Neural cell (in vitro differentiated cells): ENCODE measurements around the gene FOXO6. TPM values are rescaled to one million over a fixed set of nuclear protein-coding genes. Genes with fewer than 3 reads are reported as not detected.

Source experiments
- H2AFZ ChIP-seq: fragments of 200-600, 300-800 bp; sonication (generic), shearing (Covaris generic); 2 replicates; pipeline ENCODE4 v1.6.0; 2014; ENCODE audit warnings: low read depth, mild to moderate bottlenecking, antibody characterized with exemption, low read length, moderate library complexity
- H3F3A ChIP-seq: fragments of 200-600 bp; shearing (Covaris generic); 2 replicates; pipeline ENCODE4 v1.6.1; 2016; ENCODE audit warnings: mild to moderate bottlenecking, moderate library complexity, mixed read lengths, antibody characterized with exemption, low read length; ENCODE audit not compliant: insufficient read depth, poor library complexity, severe bottlenecking
- H3K27ac ChIP-seq: fragments of 200-600, 300-800 bp; sonication (generic), shearing (Covaris generic); 2 replicates; pipeline ENCODE4 v1.5.1; 2014; ENCODE audit warnings: mild to moderate bottlenecking, low read length, moderate library complexity
- H3K27me3 ChIP-seq: fragments of 300-800, 200-600 bp; sonication (generic), shearing (Covaris generic); 2 replicates; pipeline ENCODE4 v1.6.0; 2014; ENCODE audit warnings: mild to moderate bottlenecking, low read depth, low read length, moderate library complexity; ENCODE audit not compliant: insufficient read depth
- H3K36me3 ChIP-seq: fragments of 300-800, 200-600 bp; sonication (generic), shearing (Covaris generic); 2 replicates; pipeline ENCODE4 v1.5.1; 2014; ENCODE audit warnings: mild to moderate bottlenecking, antibody characterized with exemption, low read length, moderate library complexity; ENCODE audit not compliant: insufficient read depth
- H3K4me2 ChIP-seq: fragments of 300-800, 200-600 bp; sonication (generic), shearing (Covaris generic); 2 replicates; pipeline ENCODE4 v1.6.0; 2014; ENCODE audit warnings: mild to moderate bottlenecking, low read length
- H3K4me3 ChIP-seq: fragments of 300-800, 200-600 bp; sonication (generic), shearing (Covaris generic); 2 replicates; pipeline ENCODE4 v1.5.1; 2014; ENCODE audit warnings: mild to moderate bottlenecking, low read length, moderate library complexity
- H3K79me2 ChIP-seq: fragments of 200-600 bp; shearing (Covaris generic); replicated peaks from 2 replicates; pipeline ENCODE4 v1.6.0; 2014; ENCODE audit warnings: mild to moderate bottlenecking, low read length, moderate library complexity; ENCODE audit not compliant: insufficient read depth
- H3K9ac ChIP-seq: fragments of 300-800, 200-600 bp; sonication (generic), shearing (Covaris generic); 2 replicates; pipeline ENCODE4 v1.6.1; 2016; ENCODE audit warnings: mild to moderate bottlenecking, low read length, mixed read lengths
- H3K9me2 ChIP-seq: fragments of 200-600 bp; shearing (Covaris generic); 2 replicates; pipeline ENCODE4 v1.6.1; 2016; ENCODE audit warnings: mild to moderate bottlenecking, low read length, mixed read lengths; ENCODE audit not compliant: insufficient read depth
- H3K9me3 ChIP-seq: fragments of 200-600, 300-800 bp; sonication (generic), shearing (Covaris generic); 2 replicates; pipeline ENCODE4 v1.6.1; 2016; ENCODE audit warnings: mild to moderate bottlenecking, mixed run types, low read length, moderate library complexity, mixed read lengths
- H4K20me1 ChIP-seq: fragments of 200-600 bp; shearing (Covaris generic); 2 replicates; pipeline ENCODE4 v1.6.1; 2016; ENCODE audit warnings: mild to moderate bottlenecking, mixed run types; ENCODE audit not compliant: insufficient read depth
- EP300 ChIP-seq: fragments of 450-650 bp; conservative IDR thresholded peaks from 2 replicates; pipeline ENCODE4 v1.6.1; 2014; ENCODE audit warnings: antibody characterized with exemption, mild to moderate bottlenecking, moderate library complexity; ENCODE audit not compliant: poor library complexity, severe bottlenecking
- EZH2 ChIP-seq: fragments of 200-600, 300-800 bp; shearing (Covaris generic), sonication (generic); IDR thresholded peaks from 2 replicates; pipeline ENCODE4 v1.6.1; 2014; ENCODE audit warnings: antibody characterized with exemption, low read length, borderline replicate concordance, mild to moderate bottlenecking; ENCODE audit not compliant: insufficient read depth, poor library complexity, severe bottlenecking
- MXI1 ChIP-seq: fragments of 450-650 bp; conservative IDR thresholded peaks from 2 replicates; pipeline ENCODE4 v1.6.1; 2014; ENCODE audit warnings: antibody characterized with exemption, mild to moderate bottlenecking; ENCODE audit not compliant: poor library complexity, severe bottlenecking
- POLR2AphosphoS5 ChIP-seq: IDR thresholded peaks from 2 replicates; pipeline ENCODE4 v1.6.1; 2012
- RAD21 ChIP-seq: fragments of 450-650 bp; conservative IDR thresholded peaks from 2 replicates; pipeline ENCODE4 v1.6.1; 2014; ENCODE audit warnings: antibody characterized with exemption, mild to moderate bottlenecking, moderate library complexity
- SMC3 ChIP-seq: fragments of 450-650 bp; conservative IDR thresholded peaks from 2 replicates; pipeline ENCODE4 v1.6.1; 2014; ENCODE audit warnings: antibody characterized with exemption, mild to moderate bottlenecking, moderate library complexity; ENCODE audit not compliant: poor library complexity
- TAF1 ChIP-seq: IDR thresholded peaks from 2 replicates; pipeline ENCODE4 v1.6.1; 2012; ENCODE audit warnings: low read depth
- polyA minus RNA-seq: library from RNA; depleted of rRNA, polyadenylated mRNA; stranded (reverse); fragments of >200 nt; gene quantifications from 2 replicates; pipeline ENCODE4 v1.2.3, GENCODE V29; 2014
- polyA plus RNA-seq: library from polyadenylated mRNA; depleted of rRNA; stranded (reverse); fragments of >200 nt; gene quantifications from 2 replicates; pipeline ENCODE4 v1.2.3, GENCODE V29; 2014
- TF ChIP-seq, protein P1 (sequence below): fragments of 450-650 bp; IDR thresholded peaks from 2 replicates; pipeline ENCODE4 v1.5.1; 2014; ENCODE audit warnings: antibody characterized with exemption, mild to moderate bottlenecking, moderate library complexity; ENCODE audit not compliant: poor library complexity, severe bottlenecking
- TF ChIP-seq, protein P2 (sequence below): IDR thresholded peaks from 2 replicates; pipeline ENCODE4 v1.6.1; 2012; ENCODE audit warnings: borderline replicate concordance

The FOXO6 gene
- polyA plus RNA-seq (0.59 and 3.2 TPM in 2 replicates), polyA minus RNA-seq (3.5 and 3.9 TPM in 2 replicates)

GRCh38 chr1:41360786-41361494, at the start of gene FOXO6:
Gene FOXO6 (plus strand): TSS chr1:41361434.
- Histone ChIP-seq H3K9me2 (no peaks in the 10 kb centered on the region), H3K9me3 (no peaks in the 10 kb centered on the region), H3K9ac (peak within 1 kb of the TSS; percentile 67), H3K36me3 (no peaks in the 10 kb centered on the region), H2AFZ (no peak within 1 kb of the TSS), H4K20me1 (no peaks in the 10 kb centered on the region), H3K79me2 (no peaks in the 10 kb centered on the region), H3K4me3 (peak within 1 kb of the TSS; percentile 80), H3F3A (no peaks in the 10 kb centered on the region), H3K27ac (no peak within 1 kb of the TSS), H3K4me2 (peak within 1 kb of the TSS; percentile 65), H3K27me3 (peaks cover 38% of the 10 kb centered on the region)
- TF ChIP-seq EP300, result peak; percentile 72
- TF ChIP-seq, protein P1, sequence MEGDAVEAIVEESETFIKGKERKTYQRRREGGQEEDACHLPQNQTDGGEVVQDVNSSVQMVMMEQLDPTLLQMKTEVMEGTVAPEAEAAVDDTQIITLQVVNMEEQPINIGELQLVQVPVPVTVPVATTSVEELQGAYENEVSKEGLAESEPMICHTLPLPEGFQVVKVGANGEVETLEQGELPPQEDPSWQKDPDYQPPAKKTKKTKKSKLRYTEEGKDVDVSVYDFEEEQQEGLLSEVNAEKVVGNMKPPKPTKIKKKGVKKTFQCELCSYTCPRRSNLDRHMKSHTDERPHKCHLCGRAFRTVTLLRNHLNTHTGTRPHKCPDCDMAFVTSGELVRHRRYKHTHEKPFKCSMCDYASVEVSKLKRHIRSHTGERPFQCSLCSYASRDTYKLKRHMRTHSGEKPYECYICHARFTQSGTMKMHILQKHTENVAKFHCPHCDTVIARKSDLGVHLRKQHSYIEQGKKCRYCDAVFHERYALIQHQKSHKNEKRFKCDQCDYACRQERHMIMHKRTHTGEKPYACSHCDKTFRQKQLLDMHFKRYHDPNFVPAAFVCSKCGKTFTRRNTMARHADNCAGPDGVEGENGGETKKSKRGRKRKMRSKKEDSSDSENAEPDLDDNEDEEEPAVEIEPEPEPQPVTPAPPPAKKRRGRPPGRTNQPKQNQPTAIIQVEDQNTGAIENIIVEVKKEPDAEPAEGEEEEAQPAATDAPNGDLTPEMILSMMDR, result peak; percentile 96
- TF ChIP-seq RAD21, result peak; percentile 72
- no peak for TF ChIP-seq EZH2
- no peak for TF ChIP-seq MXI1
- TF ChIP-seq, protein P2, sequence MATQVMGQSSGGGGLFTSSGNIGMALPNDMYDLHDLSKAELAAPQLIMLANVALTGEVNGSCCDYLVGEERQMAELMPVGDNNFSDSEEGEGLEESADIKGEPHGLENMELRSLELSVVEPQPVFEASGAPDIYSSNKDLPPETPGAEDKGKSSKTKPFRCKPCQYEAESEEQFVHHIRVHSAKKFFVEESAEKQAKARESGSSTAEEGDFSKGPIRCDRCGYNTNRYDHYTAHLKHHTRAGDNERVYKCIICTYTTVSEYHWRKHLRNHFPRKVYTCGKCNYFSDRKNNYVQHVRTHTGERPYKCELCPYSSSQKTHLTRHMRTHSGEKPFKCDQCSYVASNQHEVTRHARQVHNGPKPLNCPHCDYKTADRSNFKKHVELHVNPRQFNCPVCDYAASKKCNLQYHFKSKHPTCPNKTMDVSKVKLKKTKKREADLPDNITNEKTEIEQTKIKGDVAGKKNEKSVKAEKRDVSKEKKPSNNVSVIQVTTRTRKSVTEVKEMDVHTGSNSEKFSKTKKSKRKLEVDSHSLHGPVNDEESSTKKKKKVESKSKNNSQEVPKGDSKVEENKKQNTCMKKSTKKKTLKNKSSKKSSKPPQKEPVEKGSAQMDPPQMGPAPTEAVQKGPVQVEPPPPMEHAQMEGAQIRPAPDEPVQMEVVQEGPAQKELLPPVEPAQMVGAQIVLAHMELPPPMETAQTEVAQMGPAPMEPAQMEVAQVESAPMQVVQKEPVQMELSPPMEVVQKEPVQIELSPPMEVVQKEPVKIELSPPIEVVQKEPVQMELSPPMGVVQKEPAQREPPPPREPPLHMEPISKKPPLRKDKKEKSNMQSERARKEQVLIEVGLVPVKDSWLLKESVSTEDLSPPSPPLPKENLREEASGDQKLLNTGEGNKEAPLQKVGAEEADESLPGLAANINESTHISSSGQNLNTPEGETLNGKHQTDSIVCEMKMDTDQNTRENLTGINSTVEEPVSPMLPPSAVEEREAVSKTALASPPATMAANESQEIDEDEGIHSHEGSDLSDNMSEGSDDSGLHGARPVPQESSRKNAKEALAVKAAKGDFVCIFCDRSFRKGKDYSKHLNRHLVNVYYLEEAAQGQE, result no peak
- TF ChIP-seq SMC3, result peak; percentile 64
- TF ChIP-seq TAF1, result peak; percentile 6

GRCh38 chr1:41312991-41313645, 48.1 kb upstream of the FOXO6 start:
- no peaks in the 10 kb centered on the region for H4K20me1 ChIP-seq
- TF ChIP-seq TAF1 (no peak), SMC3 (no peak), POLR2AphosphoS5 (no peak), RAD21 (no peak), MXI1 (no peak), EZH2 (no peak), EP300 (no peak)
- TF ChIP-seq, protein P2, result no peak
- TF ChIP-seq, protein P1, result no peak
- no peaks in the 10 kb centered on the region for H3K36me3 ChIP-seq
- H2AFZ ChIP-seq, result no peak overlapping the region
- H3K27ac ChIP-seq, result no peak overlapping the region
- no peak overlapping the region for H3K4me2 ChIP-seq
- no peaks in the 10 kb centered on the region for H3F3A ChIP-seq
- H3K9ac ChIP-seq, result no peak overlapping the region
- no peak overlapping the region for H3K4me3 ChIP-seq
- no peaks in the 10 kb centered on the region for H3K27me3 ChIP-seq
- no peaks in the 10 kb centered on the region for H3K9me2 ChIP-seq
- H3K79me2 ChIP-seq, result no peaks in the 10 kb centered on the region
- H3K9me3 ChIP-seq, result no peaks in the 10 kb centered on the region
